Gastrocnemius medialis (tissue), 4 donors: Measurements from ENCODE around the gene SEMA4B. TPM values are rescaled to one million over a fixed set of nuclear protein-coding genes. Genes with fewer than 3 reads are reported as not detected.

Source experiments
- ATAC-seq, 2 donors: fragments of 150-250 bp; one replicate each; pipeline ENCODE4 v1.9.1; 2016
- DNase-seq, 2 donors: peaks; one replicate each; pipeline ENCODE4 v3.0.0-alpha.2; 2019
- H3K27ac ChIP-seq, 4 donors: fragments of 200-600 bp; sonication (generic); 1 replicate in 1 of 4; 2 replicates in 3 of 4; pipeline ENCODE4 v1.5.1; 2016 to 2018; ENCODE audit warnings: mild to moderate bottlenecking in 2 of 4, moderate library complexity in 1 of 4
- H3K27me3 ChIP-seq, 3 donors: fragments of 200-600 bp; sonication (generic) in 2 of 3; 1 replicate in 1 of 3; 2 replicates in 2 of 3; pipeline versions ENCODE4 v1.5.1 to v1.6.0; 2016 to 2019; ENCODE audit warnings: mild to moderate bottlenecking in 1 of 3, moderate library complexity in 1 of 3
- H3K36me3 ChIP-seq, 2 donors: fragments of 200-600 bp; sonication (generic) in 1 of 2; one replicate each; pipeline ENCODE4 v1.5.1; 2017 to 2018
- H3K4me1 ChIP-seq, 2 donors: fragments of 200-600 bp; sonication (generic) in 1 of 2; one replicate each; pipeline ENCODE4 v1.5.1; 2016 to 2017; ENCODE audit warnings: mild to moderate bottlenecking in 2 of 2
- H3K4me3 ChIP-seq, 4 donors: fragments of 200-600 bp; sonication (generic) in 3 of 4; 1 replicate in 1 of 4; 2 replicates in 3 of 4; pipeline ENCODE4 v1.5.1; 2016 to 2019; ENCODE audit warnings: mild to moderate bottlenecking in 2 of 4
- H3K9me3 ChIP-seq, 3 donors: fragments of 200-600 bp; sonication (generic) in 2 of 3; 1 replicate in 1 of 3; 2 replicates in 2 of 3; pipeline ENCODE4 v1.5.1; 2016 to 2019
- CTCF ChIP-seq, 5 experiments: fragments of 450-650 bp in 3 of 5; fragments of 200-600 bp in 2 of 5; sonication (generic) in 2 of 5; IDR thresholded peaks in 4 of 5; conservative IDR thresholded peaks in 1 of 5; 1 replicate in 4 of 5; 2 replicates in 1 of 5; pipeline ENCODE4 v1.5.1; 2016 to 2019; ENCODE audit warnings: antibody characterized with exemption in 5 of 5, mild to moderate bottlenecking in 3 of 5, moderate library complexity in 3 of 5
- POLR2A ChIP-seq, 2 donors: fragments of 450-650 bp; IDR thresholded peaks; one replicate each; pipeline ENCODE4 v1.6.1; 2017; ENCODE audit warnings: antibody characterized with exemption in 2 of 2, mild to moderate bottlenecking in 2 of 2, moderate library complexity in 2 of 2
- in situ Hi-C, 4 donors: fragments of 200-750 bp; cut with MboI; loops; one replicate each; pipeline versions ENCODE4 v1.15.0 to v1.8.0; 2017; ENCODE audit warnings: low sequenced_read_pairs in 4 of 4
- intact Hi-C: fragments of 100-400 bp; cut with DNase I; formaldehyde crosslinking; loops from one replicate; pipeline ENCODE4 v1.15.1; 2023; ENCODE audit warnings: low total_unique reads
- total RNA-seq, 4 donors: library from RNA; depleted of rRNA; stranded (reverse); fragments of >200 nt; gene quantifications; one replicate each; pipeline versions ENCODE4 v1.1.0 to v1.2.3, GENCODE V29; 2016

SEMA4B gene
- total RNA-seq, 4 donors from 2014 or later, result 2.1 to 12.1 (median 6.4) TPM

GRCh38 chr15:90154861-90155626, 46.1 kb upstream of the SEMA4B start:
- Histone ChIP-seq H3K4me3 (no peak overlapping the region), H3K4me1 (peaks cover 7 to 15% of the 10 kb centered on the region in 2 donors), H3K9me3 (no peaks in the 10 kb centered on the region), H3K27ac (no peak overlapping the region), H3K27me3 (no peaks in the 10 kb centered on the region), H3K36me3 (no peaks in the 10 kb centered on the region)
- in situ Hi-C loops (no loop called here), intact Hi-C loops (no loop called here)
- ATAC-seq (no peak), DNase-seq (no peak)
- no peak for TF ChIP-seq CTCF (IDR thresholded peaks at IDR 0.05 in 4 of 5, conservative IDR thresholded peaks at IDR 0.05 in 1 of 5)
- TF ChIP-seq POLR2A (IDR thresholded peaks at IDR 0.05), result no peak

GRCh38 chr15:90159213-90159612, 41.9 kb upstream of the SEMA4B start:
- DNase-seq, result no peak
- no peak overlapping the region for H3K27ac ChIP-seq

GRCh38 chr15:90160781-90161727, 40.1 kb upstream of the SEMA4B start:
- no peak overlapping the region for H3K27ac ChIP-seq
- intact Hi-C loops, result no loop called here
- DNase-seq (no peak), ATAC-seq (no peak)
- H3K27me3 ChIP-seq, result no peaks in the 10 kb centered on the region
- H3K4me3 ChIP-seq, result no peak overlapping the region
- TF ChIP-seq POLR2A (IDR thresholded peaks at IDR 0.05) (no peak), CTCF (IDR thresholded peaks at IDR 0.05 in 4 of 5, conservative IDR thresholded peaks at IDR 0.05 in 1 of 5) (no peak)
- H3K4me1 ChIP-seq, result peaks cover 7 to 8% of the 10 kb centered on the region in 2 donors
- in situ Hi-C loops, result loop anchor here in 1 of 4 donors (5.0 kb wide), 1 partner anchor 56 kb away; no protein-coding TSS in a partner anchor
- H3K36me3 ChIP-seq, result no peaks in the 10 kb centered on the region
- H3K9me3 ChIP-seq, result no peaks in the 10 kb centered on the region

More at GRCh38 chr15:90159213-90159612, 41.9 kb upstream of the SEMA4B start:
- Histone ChIP-seq H3K9me3 (no peaks in the 10 kb centered on the region), H3K4me3 (no peak overlapping the region), H3K27me3 (no peaks in the 10 kb centered on the region), H3K36me3 (no peaks in the 10 kb centered on the region), H3K4me1 (peaks cover 7 to 13% of the 10 kb centered on the region in 2 donors)
- in situ Hi-C loops, result no loop called here
- ATAC-seq, result no peak
- no peak for TF ChIP-seq CTCF (IDR thresholded peaks at IDR 0.05 in 4 of 5, conservative IDR thresholded peaks at IDR 0.05 in 1 of 5)
- no peak for TF ChIP-seq POLR2A (IDR thresholded peaks at IDR 0.05)
- intact Hi-C loops, result no loop called here

GRCh38 chr15:90161950-90162361, 39.2 kb upstream of the SEMA4B start:
- intact Hi-C loops (no loop called here), in situ Hi-C loops (loop anchor here in 1 of 4 donors (5.0 kb wide), 1 partner anchor 55 kb away; no protein-coding TSS in a partner anchor)
- H3K4me3 ChIP-seq, result no peak overlapping the region
- ATAC-seq, result no peak
- no peak overlapping the region for H3K27ac ChIP-seq
- no peak for TF ChIP-seq POLR2A (IDR thresholded peaks at IDR 0.05)
- no peak for TF ChIP-seq CTCF (IDR thresholded peaks at IDR 0.05 in 4 of 5, conservative IDR thresholded peaks at IDR 0.05 in 1 of 5)
- H3K27me3 ChIP-seq, result no peaks in the 10 kb centered on the region
- no peak for DNase-seq
- no peaks in the 10 kb centered on the region for H3K36me3 ChIP-seq
- H3K4me1 ChIP-seq, result peaks cover 7 to 8% of the 10 kb centered on the region in 2 donors
- no peaks in the 10 kb centered on the region for H3K9me3 ChIP-seq
